Keratinocyte (primary cell): ENCODE results near the gene SCN4A. TPM values are rescaled to one million over a fixed set of nuclear protein-coding genes. Genes with fewer than 3 reads are reported as not detected.

Source experiments
- DNase-seq: peaks from one replicate; pipeline ENCODE4 v3.0.0-alpha.2; 2011; ENCODE audit warnings: low read depth, missing footprints, low spot score
- FAIRE-seq: peaks from 2 replicates; lab custom pipeline; 2011; peaks lifted over from hg19 to GRCh38; lab: Jason Lieb, UNC
- H2AFZ ChIP-seq: 2 replicates; pipeline ENCODE4 v1.6.0; 2012; ENCODE audit warnings: low read length, control low read depth, inconsistent platforms; ENCODE audit not compliant: control insufficient read depth
- H3K27ac ChIP-seq: 2 replicates; pipeline ENCODE4 v1.5.1; 2011; ENCODE audit warnings: low read length; ENCODE audit not compliant: control insufficient read depth, insufficient read depth
- H3K27me3 ChIP-seq: 3 replicates; pipeline ENCODE4 v1.6.0; 2011; ENCODE audit warnings: low read length; ENCODE audit not compliant: control insufficient read depth, insufficient read depth; ENCODE audit errors: extremely low read depth
- H3K36me3 ChIP-seq, 2 experiments: 2 replicates in 1 of 2; 3 replicates in 1 of 2; pipeline ENCODE4 v1.5.1; 2011; ENCODE audit warnings: low read length in 2 of 2, mild to moderate bottlenecking in 1 of 2; ENCODE audit not compliant: control insufficient read depth in 2 of 2, insufficient read depth in 2 of 2; ENCODE audit errors: extremely low read depth in 1 of 2
- H3K4me1 ChIP-seq: 3 replicates; pipeline ENCODE4 v1.5.1; 2011; ENCODE audit warnings: low read length; ENCODE audit not compliant: control insufficient read depth, insufficient read depth; ENCODE audit errors: extremely low read depth
- H3K4me2 ChIP-seq: 3 replicates; pipeline ENCODE4 v1.6.0; 2011; ENCODE audit warnings: low read depth, low read length; ENCODE audit not compliant: control insufficient read depth, insufficient read depth; ENCODE audit errors: extremely low read depth
- H3K4me3 ChIP-seq, 3 experiments: fragments of 200-600 bp in 1 of 3; sonication (generic) in 1 of 3; 2 replicates in 2 of 3; 3 replicates in 1 of 3; pipeline ENCODE4 v1.5.1; 2011 to 2016; ENCODE audit warnings: low read length in 3 of 3, mild to moderate bottlenecking in 3 of 3, control low read depth in 2 of 3, inconsistent platforms in 1 of 3, low read depth in 1 of 3, mixed read lengths in 1 of 3, mixed run types in 1 of 3, moderate library complexity in 1 of 3; ENCODE audit not compliant: control insufficient read depth in 2 of 3, insufficient read depth in 2 of 3; ENCODE audit errors: extremely low read depth in 1 of 3
- H3K79me2 ChIP-seq: 2 replicates; pipeline ENCODE4 v1.6.0; 2012; ENCODE audit warnings: low read length; ENCODE audit not compliant: control insufficient read depth, insufficient read depth
- H3K9ac ChIP-seq: 3 replicates; pipeline ENCODE4 v1.6.0; 2011; ENCODE audit warnings: low read length; ENCODE audit not compliant: control insufficient read depth, insufficient read depth; ENCODE audit errors: extremely low read depth
- H3K9me1 ChIP-seq: 3 replicates; pipeline ENCODE4 v1.6.0; 2011; ENCODE audit warnings: low read length; ENCODE audit not compliant: control insufficient read depth, insufficient read depth; ENCODE audit errors: extremely low read depth
- H3K9me3 ChIP-seq: 2 replicates; pipeline ENCODE4 v1.5.1; 2012; ENCODE audit warnings: low read depth, low read length; ENCODE audit not compliant: control insufficient read depth
- H4K20me1 ChIP-seq: 3 replicates; pipeline ENCODE4 v1.6.0; 2011; ENCODE audit warnings: low read length; ENCODE audit not compliant: control insufficient read depth, insufficient read depth; ENCODE audit errors: extremely low read depth
- EZH2 ChIP-seq: IDR thresholded peaks from one replicate; pipeline ENCODE4 v1.6.1; 2012; ENCODE audit warnings: inconsistent platforms, mild to moderate bottlenecking, low read length, moderate library complexity
- dilution Hi-C: fragments of 300-500 bp; cut with MboI; formaldehyde crosslinking; loops from one replicate; pipeline ENCODE4 v1.7.0; 2020; ENCODE audit warnings: low sequenced_read_pairs; ENCODE audit not compliant: extremely low pct_ligation_motif_present
- polyA plus RNA-seq, 5 experiments: library from polyadenylated mRNA; depleted of rRNA in 3 of 5; stranded (reverse) in 3 of 5; stranded (forward) in 1 of 5; unstranded in 1 of 5; fragments of >200 nt; gene quantifications; 1 replicate in 1 of 5; 2 replicates in 3 of 5; 3 replicates in 1 of 5; pipeline versions ENCODE4 v1.2.1 to v1.2.3, GENCODE V29; 2011 to 2012; ENCODE audit warnings: missing spikeins in 2 of 5, low read depth in 1 of 5, low replicate concordance in 1 of 5
- TF ChIP-seq, protein P1 (sequence below), 3 experiments: IDR thresholded peaks in 1 of 3; conservative IDR thresholded peaks in 1 of 3; optimal IDR thresholded peaks in 1 of 3; 2 replicates in 2 of 3; 3 replicates in 1 of 3; pipeline versions ENCODE3 to v1.5.1; 2011; ENCODE audit warnings: low read length in 3 of 3, mild to moderate bottlenecking in 3 of 3, moderate library complexity in 2 of 3, control low read depth in 1 of 3, inconsistent platforms in 1 of 3; ENCODE audit not compliant: insufficient read depth in 2 of 3; ENCODE audit errors: extremely low read depth in 1 of 3

SCN4A gene
- polyA plus RNA-seq, 1 donor (not counting 4 experiments of a cell fraction or from before 2014, with no cell fraction given), result not detected

GRCh38 chr17:63944736-63945499, 27.8 kb downstream of the SCN4A start:
- H3K4me3 ChIP-seq, result no peak overlapping the region
- H3K9me1 ChIP-seq, result no peaks in the 10 kb centered on the region
- H2AFZ ChIP-seq, result no peak overlapping the region
- DNase-seq (no peak), FAIRE-seq (no peak)
- no peaks in the 10 kb centered on the region for H3K36me3 ChIP-seq
- no peak overlapping the region for H3K27ac ChIP-seq
- peaks cover 7% of the 10 kb centered on the region for H3K27me3 ChIP-seq
- H3K9me3 ChIP-seq, result no peaks in the 10 kb centered on the region
- TF ChIP-seq, protein P1, sequence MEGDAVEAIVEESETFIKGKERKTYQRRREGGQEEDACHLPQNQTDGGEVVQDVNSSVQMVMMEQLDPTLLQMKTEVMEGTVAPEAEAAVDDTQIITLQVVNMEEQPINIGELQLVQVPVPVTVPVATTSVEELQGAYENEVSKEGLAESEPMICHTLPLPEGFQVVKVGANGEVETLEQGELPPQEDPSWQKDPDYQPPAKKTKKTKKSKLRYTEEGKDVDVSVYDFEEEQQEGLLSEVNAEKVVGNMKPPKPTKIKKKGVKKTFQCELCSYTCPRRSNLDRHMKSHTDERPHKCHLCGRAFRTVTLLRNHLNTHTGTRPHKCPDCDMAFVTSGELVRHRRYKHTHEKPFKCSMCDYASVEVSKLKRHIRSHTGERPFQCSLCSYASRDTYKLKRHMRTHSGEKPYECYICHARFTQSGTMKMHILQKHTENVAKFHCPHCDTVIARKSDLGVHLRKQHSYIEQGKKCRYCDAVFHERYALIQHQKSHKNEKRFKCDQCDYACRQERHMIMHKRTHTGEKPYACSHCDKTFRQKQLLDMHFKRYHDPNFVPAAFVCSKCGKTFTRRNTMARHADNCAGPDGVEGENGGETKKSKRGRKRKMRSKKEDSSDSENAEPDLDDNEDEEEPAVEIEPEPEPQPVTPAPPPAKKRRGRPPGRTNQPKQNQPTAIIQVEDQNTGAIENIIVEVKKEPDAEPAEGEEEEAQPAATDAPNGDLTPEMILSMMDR (optimal IDR thresholded peaks at IDR 0.05 in 1 of 3, IDR thresholded peaks at IDR 0.05 in 1 of 3, conservative IDR thresholded peaks at IDR 0.05 in 1 of 3; ENCODE audit: extremely low read depth in 1 of 3, insufficient read depth in 2 of 3, low read length in 3 of 3), result no peak
- H3K9ac ChIP-seq, result no peak overlapping the region
- H3K4me2 ChIP-seq, result no peak overlapping the region
- no peaks in the 10 kb centered on the region for H3K4me1 ChIP-seq
- dilution Hi-C loops, result no loop called here
- H4K20me1 ChIP-seq, result no peaks in the 10 kb centered on the region
- no peaks in the 10 kb centered on the region for H3K79me2 ChIP-seq

DNA sequence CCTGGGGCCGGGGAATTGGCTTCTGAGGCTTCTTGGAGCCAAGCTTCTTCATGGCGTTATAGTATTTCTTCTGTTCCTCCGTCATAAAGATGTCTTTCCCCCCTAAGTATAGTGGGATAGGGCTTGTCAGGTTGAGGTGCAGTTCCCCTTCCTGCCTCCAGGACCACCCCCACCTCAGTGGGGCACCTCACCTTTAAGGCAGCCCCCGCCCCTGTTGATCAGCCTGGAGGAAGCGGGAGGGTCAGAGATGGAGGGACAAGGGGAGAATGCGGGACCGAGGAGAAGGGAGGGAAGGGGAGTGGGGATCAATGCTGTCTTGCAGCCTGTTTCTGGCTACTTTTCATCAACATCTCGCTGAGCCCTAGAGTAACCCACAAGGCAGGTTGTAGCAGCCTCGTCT, 29.0 kb downstream of the SCN4A start:
- Histone ChIP-seq H3K27me3 (peaks cover 7% of the 10 kb centered on the region), H3K27ac (no peak overlapping the region), H3K36me3 (no peaks in the 10 kb centered on the region), H3K4me1 (no peaks in the 10 kb centered on the region), H3K79me2 (no peaks in the 10 kb centered on the region), H3K9me1 (no peaks in the 10 kb centered on the region), H3K4me3 (no peak overlapping the region), H3K9ac (no peak overlapping the region), H3K4me2 (no peak overlapping the region), H2AFZ (no peak overlapping the region), H4K20me1 (no peaks in the 10 kb centered on the region), H3K9me3 (no peaks in the 10 kb centered on the region)
- dilution Hi-C loops, result no loop called here
- no peak for TF ChIP-seq EZH2
- TF ChIP-seq, protein P1 (optimal IDR thresholded peaks at IDR 0.05 in 1 of 3, IDR thresholded peaks at IDR 0.05 in 1 of 3, conservative IDR thresholded peaks at IDR 0.05 in 1 of 3; ENCODE audit: extremely low read depth in 1 of 3, insufficient read depth in 2 of 3, low read length in 3 of 3), result peak in 1 of 3 experiments; percentile 12
- DNase-seq (no peak), FAIRE-seq (no peak)
